GM19395 (cell line): ENCODE data around the gene ADGRD1.

ENCODE experiments used
- ATAC-seq: cut with Tn5 transposase; IDR thresholded peaks from one replicate; pipeline ENCODE4 v1.9.1; 2021; ENCODE audit warnings: mild to moderate bottlenecking, moderate library complexity; ENCODE audit not compliant: unreplicated experiment

Gene ADGRD1

DNA sequence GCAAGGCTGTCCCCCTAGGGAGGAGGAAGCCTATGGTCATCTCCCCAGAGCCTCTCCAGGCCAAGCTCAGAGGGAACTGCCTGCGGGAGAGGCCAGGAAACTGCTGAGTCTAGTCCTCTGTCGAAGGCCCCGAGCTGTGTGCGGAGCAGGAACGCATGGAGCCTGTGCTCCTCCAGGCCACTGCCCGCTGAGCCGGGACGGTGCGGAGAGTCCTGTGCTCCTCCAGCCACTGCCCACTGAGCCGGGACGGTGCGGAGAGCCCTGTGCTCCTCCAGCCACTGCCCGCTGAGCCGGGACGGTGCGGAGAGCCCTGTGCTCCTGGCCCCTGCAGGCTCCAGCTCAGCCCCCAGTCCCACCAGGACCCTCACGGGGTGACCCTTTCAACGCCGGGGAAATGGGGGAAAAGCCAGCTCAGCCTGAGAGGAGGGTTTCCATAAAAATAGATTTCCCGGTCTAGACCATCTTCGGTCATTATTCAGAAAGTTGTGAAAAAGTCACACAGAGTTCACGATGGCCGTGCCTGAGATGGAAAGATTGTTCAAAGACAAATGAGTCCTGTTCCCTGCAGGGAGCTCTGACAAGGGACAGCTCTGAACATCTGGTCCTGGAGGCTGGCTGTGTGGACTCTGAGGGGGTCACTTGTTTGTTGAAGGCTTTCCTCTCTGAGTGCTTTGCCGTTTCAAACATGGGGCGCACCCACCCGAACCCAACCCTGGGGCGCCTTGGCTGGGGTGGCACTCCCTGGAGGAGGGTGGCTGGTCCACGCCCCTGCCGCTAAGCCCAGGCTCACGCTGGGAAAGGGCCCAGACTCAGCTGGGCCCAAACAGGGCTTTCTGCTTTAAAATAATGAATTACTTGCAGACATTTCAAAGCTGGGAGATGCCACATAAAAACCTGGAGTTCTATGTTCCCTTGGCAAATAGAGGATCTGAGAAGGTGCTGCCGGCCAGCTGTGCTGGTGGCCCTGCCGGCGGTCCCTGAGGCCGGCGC lies 85.5 kb downstream of the ADGRD1 start:
- ATAC-seq, result no peak

DNA sequence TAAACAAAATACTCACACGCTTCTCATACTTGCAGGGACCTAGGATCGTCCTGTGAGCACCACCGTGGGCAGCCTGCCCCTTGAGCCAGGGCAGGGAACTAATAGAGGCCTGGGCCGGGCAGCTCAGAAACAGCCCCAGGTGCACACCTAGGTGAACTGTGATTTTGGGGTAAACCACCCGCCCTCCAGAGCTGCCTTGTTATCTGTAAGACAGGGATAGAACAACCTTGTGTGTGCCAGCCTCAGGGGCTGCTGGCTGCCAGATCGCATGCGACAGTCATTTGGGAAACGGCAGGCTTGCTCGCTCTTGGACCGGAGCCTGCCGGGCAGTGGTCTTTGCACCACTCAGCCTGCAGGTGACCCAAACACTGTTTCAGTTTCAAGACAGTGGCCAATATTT lies 86.8 kb downstream of the ADGRD1 start:
- ATAC-seq, result no peak

DNA sequence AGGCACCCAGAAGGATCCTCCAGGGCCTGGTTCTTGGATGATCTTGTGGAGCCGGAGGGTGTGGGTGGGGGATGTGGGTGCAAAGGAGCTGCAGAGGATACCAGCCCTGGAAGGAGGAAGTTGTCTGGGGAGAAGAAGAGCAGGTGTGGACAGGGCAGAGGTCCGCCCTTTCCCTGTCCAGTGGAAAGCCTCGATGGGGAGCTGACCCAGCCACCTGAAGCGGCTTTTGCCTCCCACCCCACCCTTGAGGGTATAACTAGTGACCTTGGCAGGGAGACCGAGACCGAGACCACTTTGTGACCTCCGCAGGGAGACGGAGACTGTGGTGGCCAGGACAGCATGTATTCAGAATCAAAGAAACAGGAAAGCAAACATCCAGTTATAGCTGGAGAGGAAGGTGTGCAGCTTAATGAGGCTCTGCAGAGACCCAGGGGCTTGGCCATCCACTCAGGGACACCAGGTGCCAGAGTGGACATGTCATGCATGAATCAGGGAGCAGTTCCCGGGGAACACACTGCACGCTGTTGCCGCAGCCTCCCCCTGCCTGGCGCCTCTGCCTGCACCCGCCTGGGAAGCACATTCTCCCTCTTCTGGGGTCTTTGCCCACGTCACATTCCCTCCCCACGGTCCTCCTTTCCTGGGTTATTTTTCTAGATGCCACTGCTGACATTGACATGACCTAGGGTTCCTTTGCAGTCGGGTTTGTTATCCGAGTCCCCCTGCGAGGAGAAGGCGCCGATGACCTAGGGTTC lies 87.7 kb downstream of the ADGRD1 start:
- ATAC-seq, result no peak

GRCh38 chr12:131041968-131042833 lies 88.5 kb downstream of the ADGRD1 start:
- ATAC-seq, result no peak

DNA sequence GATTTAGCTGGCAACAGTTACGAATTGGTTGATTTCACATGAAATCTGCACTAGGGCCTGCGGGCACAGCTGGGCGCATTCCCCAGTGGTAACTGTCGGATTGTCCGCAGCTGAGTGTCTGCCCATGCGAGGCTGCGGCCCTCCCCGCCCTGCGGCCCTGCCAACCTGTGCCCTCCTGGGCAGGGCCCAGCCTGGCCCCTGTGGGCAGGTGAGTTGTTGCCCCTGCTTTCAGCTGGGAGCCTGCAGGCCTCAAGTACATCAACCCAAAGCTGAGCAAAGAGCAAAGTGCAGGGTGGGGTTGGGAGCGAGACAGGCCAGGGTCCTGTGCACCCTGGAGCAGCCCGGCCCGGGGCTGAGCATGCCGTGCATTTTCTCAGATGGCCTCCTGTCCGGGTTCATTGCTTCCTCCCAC lies 89.1 kb downstream of the ADGRD1 start:
- no peak for ATAC-seq

GRCh38 chr12:131043401-131043871 lies 89.7 kb downstream of the ADGRD1 start:
- no peak for ATAC-seq

DNA sequence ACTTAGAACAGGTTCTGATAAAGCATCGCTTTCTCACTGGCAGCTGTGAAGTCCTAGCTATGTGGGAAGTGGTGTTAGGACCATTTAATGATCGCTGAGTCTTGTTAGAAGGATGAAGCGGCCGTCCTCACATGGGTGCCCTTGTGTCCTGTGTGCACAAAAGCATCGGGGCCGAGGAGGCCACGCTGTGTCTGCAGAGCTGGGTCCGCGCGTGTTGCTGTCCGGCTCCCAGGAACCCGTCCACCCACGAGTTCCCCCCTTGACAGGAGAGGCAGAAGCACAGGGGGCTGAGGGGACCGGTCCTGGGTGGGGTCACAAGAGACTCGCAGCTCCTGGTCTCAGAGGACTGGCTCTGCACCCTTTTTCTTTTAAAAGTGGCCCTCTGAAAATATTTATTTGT lies 90.4 kb downstream of the ADGRD1 start:
- ATAC-seq, result no peak

GRCh38 chr12:131044760-131045381 lies 91.2 kb downstream of the ADGRD1 start:
- ATAC-seq, result no peak

DNA sequence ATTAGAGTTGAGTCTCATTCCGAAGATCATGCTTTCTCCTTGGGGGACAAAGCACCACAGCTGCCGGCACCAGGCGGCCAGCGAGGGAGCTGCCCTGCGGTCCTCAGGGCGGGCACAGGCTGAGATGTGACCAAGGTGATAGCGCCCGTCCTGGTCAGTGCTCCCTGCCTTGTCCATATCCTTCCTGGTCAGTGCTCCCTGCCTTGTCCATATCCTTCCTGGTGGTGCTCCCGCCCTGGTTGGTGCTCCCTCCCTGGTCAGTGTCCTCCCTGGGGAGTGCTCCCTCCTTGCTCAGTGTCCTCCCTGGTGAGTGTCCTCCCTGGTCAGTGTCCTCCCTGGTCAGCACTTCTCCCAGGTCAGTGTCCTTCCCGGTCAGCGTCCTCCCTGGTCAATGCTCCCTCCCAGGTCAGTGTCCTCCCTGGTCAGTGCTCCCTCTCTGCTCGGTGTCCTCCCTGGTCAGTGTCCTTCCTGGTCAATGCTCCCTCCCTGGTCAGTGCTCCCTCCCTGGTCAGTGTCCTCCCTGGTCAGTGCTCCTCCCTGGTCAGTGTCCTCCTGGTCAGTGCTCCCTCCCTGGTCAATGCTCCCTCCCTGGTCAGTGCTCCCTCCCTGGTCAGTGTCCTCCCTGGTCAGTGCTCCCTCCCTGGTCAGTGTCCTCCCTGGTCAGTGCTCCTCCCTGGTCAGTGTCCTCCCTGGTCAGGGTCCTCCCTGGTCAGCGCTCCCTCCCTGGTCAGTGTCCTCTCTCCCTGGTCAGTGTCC lies 92.2 kb downstream of the ADGRD1 start:
- ATAC-seq, result no peak

DNA sequence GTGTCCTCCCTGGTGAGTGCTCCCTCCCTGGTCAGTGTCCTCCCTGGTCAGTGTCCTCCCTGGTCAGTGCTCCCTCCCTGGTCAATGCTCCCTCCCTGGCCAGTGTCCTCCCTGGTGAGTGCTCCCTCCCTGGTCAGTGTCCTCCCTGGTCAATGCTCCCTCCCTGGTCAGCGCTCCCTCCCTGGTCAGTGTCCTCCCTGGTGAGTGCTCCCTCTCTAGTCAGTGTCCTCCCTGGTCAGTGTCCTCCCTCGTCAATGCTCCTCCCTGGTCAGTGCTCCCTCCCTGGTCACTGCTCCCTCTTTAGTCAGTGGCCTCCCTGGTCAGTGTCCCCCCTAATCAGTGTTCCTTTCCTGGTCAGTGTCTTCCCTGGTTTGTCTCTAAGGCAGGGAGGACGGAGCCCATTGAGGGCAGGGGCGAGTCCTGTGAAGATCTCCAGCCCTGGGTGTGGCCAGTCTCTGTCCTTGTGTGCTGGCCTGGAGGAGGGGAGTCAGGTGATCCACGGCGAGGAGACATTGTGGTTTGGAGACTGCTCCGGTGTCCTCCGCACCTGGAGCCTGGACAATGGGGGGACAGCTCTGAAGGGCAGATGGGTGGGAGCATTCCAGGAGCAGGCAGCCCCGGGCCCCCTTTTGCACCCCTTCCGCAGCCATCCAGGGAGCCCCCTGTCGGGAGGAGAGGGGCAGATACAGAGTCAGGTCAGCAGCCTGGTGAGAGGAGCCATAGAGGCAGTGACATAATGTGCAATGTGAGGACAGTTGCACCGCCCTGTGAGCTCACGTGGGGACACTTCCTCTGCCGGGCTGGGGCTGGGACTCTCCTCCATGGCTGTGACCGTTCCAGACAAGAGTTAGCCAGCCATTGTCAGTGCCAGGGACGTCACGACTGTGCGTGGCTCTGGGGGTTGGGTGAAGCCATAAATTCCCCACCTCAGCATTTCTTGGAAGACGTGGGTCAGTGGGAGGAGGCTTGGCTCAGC lies 93.4 kb downstream of the ADGRD1 start:
- no peak for ATAC-seq

DNA sequence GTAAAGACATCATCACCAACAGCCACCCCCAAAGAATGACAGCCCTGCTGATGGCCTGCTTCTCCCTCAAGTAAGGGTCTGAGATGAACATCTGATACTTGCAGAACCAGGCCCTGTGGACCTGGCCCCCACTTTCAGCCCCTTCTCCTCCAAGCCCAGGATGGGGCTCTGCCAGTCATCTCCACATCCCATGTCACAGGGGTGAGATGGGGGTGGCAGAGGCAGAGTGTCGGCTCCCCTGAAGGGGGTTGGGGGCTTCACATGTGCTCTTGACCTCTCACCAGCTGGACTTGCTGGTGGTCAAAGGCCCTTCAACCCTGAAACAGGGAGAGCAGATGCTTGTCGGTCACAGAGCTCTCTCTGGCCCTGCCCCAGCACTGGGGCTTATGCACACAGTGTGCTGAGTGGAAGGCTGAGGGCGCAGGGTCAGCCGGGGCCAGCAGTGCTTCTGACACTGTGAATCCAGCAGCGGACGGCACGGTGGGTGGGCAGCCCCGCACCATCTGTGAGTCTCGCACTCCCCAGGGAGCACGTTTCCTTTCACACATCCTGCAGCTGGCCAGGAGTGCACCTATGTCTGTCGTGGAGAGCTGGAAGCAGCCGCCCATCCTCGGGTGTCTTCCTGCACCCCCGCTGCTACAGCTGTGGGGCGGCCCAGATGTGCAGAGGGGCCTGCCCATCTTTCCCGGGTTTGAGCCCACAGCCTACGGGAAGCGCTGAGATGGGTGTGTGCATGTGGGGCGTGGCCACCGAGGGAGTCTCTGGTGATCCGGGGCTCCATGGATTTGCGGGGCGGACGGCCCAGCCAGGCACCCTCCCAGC lies 94.3 kb downstream of the ADGRD1 start:
- no peak for ATAC-seq

DNA sequence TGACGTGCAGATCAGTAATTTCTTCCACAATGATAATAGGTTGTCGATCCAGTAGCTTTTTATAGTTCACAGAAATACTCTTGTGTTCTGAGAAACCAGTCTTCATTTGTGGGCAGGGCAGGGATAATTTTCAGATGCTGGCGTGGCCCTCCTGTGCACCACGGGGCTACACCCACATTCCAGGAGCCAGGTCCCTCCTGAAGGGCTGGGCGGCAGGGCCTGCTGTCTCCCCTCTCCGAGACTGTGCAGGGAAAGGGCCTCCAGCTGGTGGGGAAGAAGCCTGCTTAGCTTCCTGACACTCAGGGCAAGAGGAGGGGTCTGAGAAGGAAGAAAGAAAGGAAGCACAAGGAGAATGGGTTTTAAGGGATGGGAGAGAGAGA lies 94.9 kb downstream of the ADGRD1 start:
- no peak for ATAC-seq

DNA sequence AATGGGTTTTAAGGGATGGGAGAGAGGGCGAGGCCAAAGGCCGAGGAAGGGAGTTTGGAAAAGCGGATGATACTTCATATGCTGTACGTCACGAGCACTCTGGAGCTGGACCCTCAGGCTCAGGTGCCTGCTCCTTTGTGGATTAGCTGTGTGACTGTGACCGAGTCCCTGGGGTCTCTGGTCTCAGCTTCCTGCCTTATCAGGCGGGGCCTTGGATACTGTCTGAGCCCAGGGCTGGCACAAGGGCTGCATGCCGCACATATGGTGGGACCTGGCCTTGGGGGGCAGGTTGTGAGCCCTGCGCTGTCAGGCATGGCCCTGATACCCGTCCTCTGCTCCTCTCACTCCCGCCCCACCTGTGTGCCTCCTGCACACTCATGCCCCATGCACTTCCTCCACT lies 95.3 kb downstream of the ADGRD1 start:
- no peak for ATAC-seq

DNA sequence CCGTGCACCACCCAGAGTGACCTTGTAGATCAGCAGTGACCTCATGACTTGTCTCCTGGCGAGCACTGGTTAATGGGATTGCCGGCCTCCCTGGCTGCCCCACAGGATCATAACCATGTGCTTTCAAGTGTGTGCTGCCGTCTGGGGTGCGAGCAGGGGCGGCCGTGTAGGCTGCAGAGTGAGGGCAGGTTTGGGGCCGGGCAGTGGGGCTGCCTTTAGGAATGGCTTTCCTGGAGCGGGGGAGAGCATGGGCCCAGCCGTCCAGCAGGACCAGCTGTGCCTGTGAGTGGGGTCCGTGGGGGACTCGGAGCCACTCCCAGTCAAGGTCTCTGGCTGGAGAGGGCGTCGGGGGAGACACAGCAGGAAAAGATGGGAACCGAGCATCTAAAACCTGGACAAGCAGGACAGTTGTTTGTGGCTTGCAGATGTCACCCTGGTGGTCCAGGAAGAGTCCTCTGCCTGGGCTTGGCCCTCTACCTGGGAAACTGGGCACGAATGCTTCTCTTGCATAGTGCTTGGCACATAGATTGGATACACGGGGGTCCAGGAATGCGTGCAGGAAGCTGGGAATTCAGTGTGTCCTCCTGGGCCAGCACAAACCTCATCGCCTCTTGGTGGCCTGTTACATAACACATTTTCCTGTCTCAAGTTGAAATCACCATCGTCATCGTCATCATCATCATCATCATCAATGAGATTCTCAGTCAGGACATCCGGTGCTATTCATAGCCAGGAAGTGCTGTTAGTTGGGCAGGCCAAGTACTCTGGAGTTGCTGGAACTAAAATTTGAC lies 96.0 kb downstream of the ADGRD1 start:
- ATAC-seq, result no peak

GRCh38 chr12:131050463-131051154 lies 96.9 kb downstream of the ADGRD1 start:
- no peak for ATAC-seq

- no peak for ATAC-seq
These were observed 97.4 kb downstream of the ADGRD1 start for GRCh38 chr12:131051155-131051473.
